Transverse colon (tissue), 4 donors: ENCODE measurements around the gene AFTPH. TPM values are rescaled to one million over a fixed set of nuclear protein-coding genes. Genes with fewer than 3 reads are reported as not detected.

ENCODE experiments used
- DNase-seq: peaks from one replicate; pipeline ENCODE4 v3.0.0-alpha.2; 2019
- H3K27ac ChIP-seq, 4 donors: fragments of 200-600 bp; sonication (generic); 2 replicates each; pipeline ENCODE4 v1.5.1; 2016 to 2018; ENCODE audit warnings: inconsistent platforms in 4 of 4
- H3K27me3 ChIP-seq: fragments of 200-600 bp; sonication (generic); 2 replicates; pipeline ENCODE4 v1.5.1; 2017; ENCODE audit warnings: inconsistent platforms
- H3K36me3 ChIP-seq, 4 donors: fragments of 200-600 bp; sonication (generic); 2 replicates each; pipeline ENCODE4 v1.5.1; 2017 to 2019; ENCODE audit warnings: inconsistent platforms in 4 of 4
- H3K4me1 ChIP-seq, 4 donors: fragments of 200-600 bp; sonication (generic); 2 replicates each; pipeline ENCODE4 v1.5.1; 2017 to 2020; ENCODE audit warnings: inconsistent platforms in 4 of 4
- H3K4me3 ChIP-seq, 4 donors: fragments of 200-600 bp; sonication (generic); 1 replicate in 1 of 4; 2 replicates in 3 of 4; pipeline versions ENCODE4 v1.5.1 to v1.6.1; 2017 to 2019; ENCODE audit warnings: inconsistent platforms in 4 of 4
- H3K9me3 ChIP-seq, 2 donors: fragments of 200-600 bp; sonication (generic); 2 replicates each; pipeline ENCODE4 v1.5.1; 2017 to 2019; ENCODE audit warnings: inconsistent platforms in 2 of 2
- EP300 ChIP-seq: sonication (generic); formaldehyde crosslinking; IDR thresholded peaks from one replicate; pipeline ENCODE4 v1.6.1; 2017; ENCODE audit warnings: antibody characterized with exemption, low read depth
- POLR2A ChIP-seq: fragments of 450-650 bp; IDR thresholded peaks from one replicate; pipeline ENCODE4 v1.6.1; 2016; ENCODE audit warnings: antibody characterized with exemption, mild to moderate bottlenecking, moderate library complexity
- POLR2AphosphoS5 ChIP-seq, 3 donors: sonication (generic); formaldehyde crosslinking; IDR thresholded peaks; one replicate each; pipeline ENCODE4 v1.6.1; 2016; ENCODE audit warnings: antibody characterized with exemption in 3 of 3
- WGBS, 2 donors: methylation state at CpG; one replicate each; pipeline ENCODE4 v1.1.5; 2018; ENCODE audit warnings: low coverage in 1 of 2; 5-methylcytosine and 5-hydroxymethylcytosine counted together
- in situ Hi-C, 4 donors: fragments of 200-750 bp; cut with MboI; loops; one replicate each; pipeline versions ENCODE4 v1.15.0 to v1.15.1; 2017; ENCODE audit warnings: low sequenced_read_pairs in 3 of 4, low pct_ligation_motif_present in 1 of 4, low pct_unique_long_range_greater_than_20kb in 1 of 4
- intact Hi-C: fragments of 100-400 bp; cut with DNase I; formaldehyde crosslinking; loops from one replicate; pipeline ENCODE4 v1.15.1; 2023; ENCODE audit warnings: low total_unique reads
- total RNA-seq, 4 donors: library from RNA; depleted of rRNA; stranded (reverse); fragments of >200 nt; gene quantifications; one replicate each; pipeline ENCODE4 v1.1.0, GENCODE V29; 2016
- TF ChIP-seq, protein P1 (sequence below), 5 experiments: fragments of 200-600 bp in 3 of 5; fragments of 450-650 bp in 2 of 5; sonication (generic) in 3 of 5; IDR thresholded peaks; 1 replicate in 2 of 5; 2 replicates in 3 of 5; pipeline ENCODE4 v1.5.1; 2016 to 2017; ENCODE audit warnings: antibody characterized with exemption in 5 of 5, inconsistent platforms in 3 of 5, mild to moderate bottlenecking in 2 of 5, moderate library complexity in 1 of 5

AFTPH gene
- total RNA-seq, 4 donors from 2014 or later, result 42.3 to 123 (median 70.2) TPM

DNA sequence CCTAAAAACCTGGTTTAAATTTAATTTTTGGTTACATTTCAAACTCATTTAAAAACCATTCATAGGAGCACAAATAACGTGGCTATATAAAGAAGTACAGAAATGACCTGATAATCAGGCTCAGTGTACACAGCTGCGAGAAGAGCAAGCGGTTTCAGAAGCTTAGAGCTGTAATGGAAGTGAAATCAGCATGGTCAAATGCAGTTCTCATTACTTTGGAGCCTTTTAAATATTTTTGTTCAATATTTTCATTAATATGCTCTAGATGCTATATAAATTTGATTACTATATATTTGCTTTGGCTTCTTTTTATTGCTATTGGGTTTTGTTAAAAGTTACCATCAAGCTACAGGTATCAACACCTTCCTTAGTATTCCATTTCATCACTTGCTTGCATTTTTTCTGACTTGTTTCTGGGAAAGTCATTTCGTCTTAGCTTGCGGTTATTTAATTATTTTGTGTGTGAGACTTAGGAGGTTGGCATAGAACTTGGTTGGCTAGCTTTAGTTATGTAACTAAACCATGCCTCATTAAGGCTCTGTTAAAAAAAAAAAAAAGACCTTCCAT lies 58.7 kb downstream of the AFTPH start:
- peaks cover 0 to 28% (median 4%) of the 10 kb centered on the region in 4 donors for H3K36me3 ChIP-seq
- TF ChIP-seq, protein P1, sequence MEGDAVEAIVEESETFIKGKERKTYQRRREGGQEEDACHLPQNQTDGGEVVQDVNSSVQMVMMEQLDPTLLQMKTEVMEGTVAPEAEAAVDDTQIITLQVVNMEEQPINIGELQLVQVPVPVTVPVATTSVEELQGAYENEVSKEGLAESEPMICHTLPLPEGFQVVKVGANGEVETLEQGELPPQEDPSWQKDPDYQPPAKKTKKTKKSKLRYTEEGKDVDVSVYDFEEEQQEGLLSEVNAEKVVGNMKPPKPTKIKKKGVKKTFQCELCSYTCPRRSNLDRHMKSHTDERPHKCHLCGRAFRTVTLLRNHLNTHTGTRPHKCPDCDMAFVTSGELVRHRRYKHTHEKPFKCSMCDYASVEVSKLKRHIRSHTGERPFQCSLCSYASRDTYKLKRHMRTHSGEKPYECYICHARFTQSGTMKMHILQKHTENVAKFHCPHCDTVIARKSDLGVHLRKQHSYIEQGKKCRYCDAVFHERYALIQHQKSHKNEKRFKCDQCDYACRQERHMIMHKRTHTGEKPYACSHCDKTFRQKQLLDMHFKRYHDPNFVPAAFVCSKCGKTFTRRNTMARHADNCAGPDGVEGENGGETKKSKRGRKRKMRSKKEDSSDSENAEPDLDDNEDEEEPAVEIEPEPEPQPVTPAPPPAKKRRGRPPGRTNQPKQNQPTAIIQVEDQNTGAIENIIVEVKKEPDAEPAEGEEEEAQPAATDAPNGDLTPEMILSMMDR (IDR thresholded peaks at IDR 0.05), result no peak
- no peak for TF ChIP-seq EP300
- no peak for TF ChIP-seq POLR2A
- no peak for TF ChIP-seq POLR2AphosphoS5 (IDR thresholded peaks at IDR 0.05)
- intact Hi-C loops, result no loop called here
- no peak overlapping the region for H3K4me3 ChIP-seq
- in situ Hi-C loops, result no loop called here
- H3K4me1 ChIP-seq, result peaks cover 0 to 7% (median 0%) of the 10 kb centered on the region in 4 donors
- 69 to 73% methylated on average over 5 of the region's 5 CpGs for WGBS, 2 donors
- no peaks in the 10 kb centered on the region for H3K27me3 ChIP-seq
- no peak for DNase-seq
- no peak overlapping the region for H3K27ac ChIP-seq
- H3K9me3 ChIP-seq, result no peaks in the 10 kb centered on the region

DNA sequence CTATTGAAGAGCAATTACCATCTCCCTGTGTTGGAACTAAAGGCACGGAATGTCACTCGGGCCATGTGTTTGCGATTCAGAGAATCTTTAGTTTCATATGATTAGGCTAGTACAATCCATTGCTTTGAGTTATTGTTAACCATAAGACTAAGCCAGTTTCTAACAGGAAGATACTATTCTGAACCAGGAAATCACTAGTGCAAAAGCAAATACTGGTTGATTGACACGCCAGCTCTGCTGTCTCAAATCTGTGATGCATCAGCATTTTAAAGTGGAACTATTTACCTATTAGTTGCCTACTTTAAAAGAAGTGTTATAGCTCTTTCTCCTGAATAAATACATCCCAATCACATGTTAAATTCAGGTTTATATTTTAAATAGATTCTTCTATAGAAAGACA lies 61.9 kb downstream of the AFTPH start:
- peaks cover 0 to 38% (median 2%) of the 10 kb centered on the region in 4 donors for H3K36me3 ChIP-seq
- in situ Hi-C loops, result no loop called here
- no peaks in the 10 kb centered on the region for H3K9me3 ChIP-seq
- no peak for DNase-seq
- TF ChIP-seq POLR2A (no peak), EP300 (no peak), POLR2AphosphoS5 (IDR thresholded peaks at IDR 0.05) (no peak)
- TF ChIP-seq, protein P1 (IDR thresholded peaks at IDR 0.05), result no peak
- intact Hi-C loops, result no loop called here
- H3K4me3 ChIP-seq, result no peak overlapping the region
- WGBS, 2 donors, result 57 to 71% methylated on average over 1 to 4 of the region's 4 CpGs
- H3K27me3 ChIP-seq, result no peaks in the 10 kb centered on the region
- no peak overlapping the region for H3K27ac ChIP-seq
- peaks cover 0 to 7% (median 0%) of the 10 kb centered on the region in 4 donors for H3K4me1 ChIP-seq

DNA sequence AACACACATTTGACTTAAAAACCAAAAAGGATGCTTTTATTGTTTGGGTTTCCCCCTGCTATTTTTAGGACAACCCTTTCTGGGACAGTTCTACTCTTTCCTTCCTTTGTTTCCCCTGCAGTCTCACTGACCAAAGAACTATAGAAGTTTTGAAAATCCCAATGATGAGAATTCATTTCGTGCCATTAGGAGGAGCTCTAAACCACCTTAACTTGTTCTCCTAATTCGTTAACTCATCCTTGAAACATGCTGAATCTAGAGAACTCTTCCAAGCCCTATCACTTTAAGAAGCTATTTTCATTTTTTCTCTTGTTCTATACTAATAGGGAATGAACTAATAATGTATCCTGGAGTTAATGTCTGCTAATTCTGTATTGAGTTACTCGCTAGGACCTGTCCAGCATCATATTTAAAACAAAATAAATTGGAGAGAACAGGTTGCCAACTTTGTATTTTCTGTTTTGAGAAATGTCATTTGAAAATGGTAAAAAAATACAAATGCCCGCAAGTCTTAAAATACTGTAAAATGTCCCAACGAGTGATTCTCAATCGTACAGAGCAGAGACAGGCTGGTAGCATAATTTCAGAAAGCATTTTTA lies 62.9 kb downstream of the AFTPH start:
- no peak for TF ChIP-seq POLR2AphosphoS5 (IDR thresholded peaks at IDR 0.05)
- no peak for TF ChIP-seq EP300
- TF ChIP-seq, protein P1 (IDR thresholded peaks at IDR 0.05), result peak; percentile 50 to 67 (median 59)
- Histone ChIP-seq H3K4me1 (peaks cover 0 to 7% (median 0%) of the 10 kb centered on the region in 4 donors), H3K36me3 (peaks cover 0 to 38% (median 7%) of the 10 kb centered on the region in 4 donors), H3K27ac (no peak overlapping the region), H3K27me3 (no peaks in the 10 kb centered on the region), H3K9me3 (no peaks in the 10 kb centered on the region), H3K4me3 (no peak overlapping the region)
- in situ Hi-C loops, result no loop called here
- no peak for DNase-seq
- 57 to 67% methylated on average over 6 of the region's 6 CpGs for WGBS, 2 donors
- intact Hi-C loops, result no loop called here

DNA sequence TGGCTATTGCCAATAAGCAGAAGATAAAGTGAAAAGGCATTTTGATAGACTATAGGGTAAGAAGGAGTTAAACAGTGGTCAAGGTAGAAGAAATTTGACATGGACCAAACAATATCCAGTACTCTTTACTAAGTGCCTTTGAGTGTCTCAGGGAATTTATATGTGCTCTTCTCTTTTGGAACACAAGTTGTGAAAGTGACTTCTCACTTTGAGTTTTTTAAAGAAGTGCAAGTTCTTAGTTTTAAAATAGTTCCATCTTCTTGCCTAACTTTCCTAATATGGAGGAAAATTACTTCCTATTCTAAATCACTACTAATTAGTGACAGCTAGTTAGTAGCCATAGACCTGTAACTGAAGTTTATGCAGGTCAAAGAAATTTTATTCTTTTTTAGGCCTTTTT lies 63.4 kb downstream of the AFTPH start:
- H3K4me1 ChIP-seq, result peaks cover 0 to 7% (median 0%) of the 10 kb centered on the region in 4 donors
- no peak for DNase-seq
- in situ Hi-C loops (no loop called here), intact Hi-C loops (no loop called here)
- peaks cover 0 to 44% (median 9%) of the 10 kb centered on the region in 4 donors for H3K36me3 ChIP-seq
- no peak overlapping the region for H3K4me3 ChIP-seq
- no peaks in the 10 kb centered on the region for H3K27me3 ChIP-seq
- H3K9me3 ChIP-seq, result no peaks in the 10 kb centered on the region
- TF ChIP-seq, protein P1 (IDR thresholded peaks at IDR 0.05), result no peak
- TF ChIP-seq POLR2AphosphoS5 (IDR thresholded peaks at IDR 0.05), result no peak
- no peak overlapping the region for H3K27ac ChIP-seq
